GM18861 (cell line): ENCODE results near the gene OGN.
"Not testable (repeated sequence)": the region's sequence is repeated elsewhere in the genome, so short reads cannot be mapped to it uniquely, and the experiment has no call there.

Experiments used
- ATAC-seq: cut with Tn5 transposase; IDR thresholded peaks from one replicate; pipeline ENCODE4 v1.9.1; 2021; ENCODE audit not compliant: unreplicated experiment

OGN gene

GRCh38 chr9:92404042-92404836 lies at the start of gene OGN:
Gene OGN (minus strand): TSS chr9:92404578. CDS start chr9:92403407, 1,171 bp downstream.
- ATAC-seq, result no peak

- no peak for ATAC-seq
Measured at GRCh38 chr9:92446536-92446935, 42.2 kb upstream of the OGN start.

- no peak for ATAC-seq
Measured at GRCh38 chr9:92444841-92445240, 40.5 kb upstream of the OGN start.

GRCh38 chr9:92440751-92441046 lies 36.3 kb upstream of the OGN start:
- no peak for ATAC-seq

- no peak for ATAC-seq
Measured at GRCh38 chr9:92439921-92440750, 35.8 kb upstream of the OGN start.

- ATAC-seq, result no peak
Measured at GRCh38 chr9:92438900-92439526, 34.6 kb upstream of the OGN start.

GRCh38 chr9:92435263-92435662 lies 30.9 kb upstream of the OGN start:
- ATAC-seq, result no peak

- ATAC-seq, result no peak
Measured at GRCh38 chr9:92432972-92433548, 28.7 kb upstream of the OGN start.

- ATAC-seq, result no peak
Measured at GRCh38 chr9:92432350-92432749, 28.0 kb upstream of the OGN start.

- ATAC-seq, result no peak
Measured at GRCh38 chr9:92429836-92430235, 25.5 kb upstream of the OGN start.

- ATAC-seq, result no peak
Measured at GRCh38 chr9:92426501-92427145, 22.2 kb upstream of the OGN start.

GRCh38 chr9:92425474-92425873 lies 21.1 kb upstream of the OGN start:
- no peak for ATAC-seq

- ATAC-seq, result no peak
Measured at GRCh38 chr9:92424340-92424739, 20.0 kb upstream of the OGN start, which contains the start of gene OMD. Gene OMD (minus strand): TSS chr9:92424471. CDS start chr9:92417558, 6,913 bp downstream.

GRCh38 chr9:92423612-92424011 lies 19.2 kb upstream of the OGN start:
- no peak for ATAC-seq

- no peak for ATAC-seq
Measured at GRCh38 chr9:92422611-92423338, 18.4 kb upstream of the OGN start.

GRCh38 chr9:92414566-92414965 lies 10.2 kb upstream of the OGN start:
- ATAC-seq, result no peak

GRCh38 chr9:92411157-92411556 lies 6.8 kb upstream of the OGN start:
- not testable (repeated sequence) for ATAC-seq

- no peak for ATAC-seq
Measured at GRCh38 chr9:92408747-92409478, 4.5 kb upstream of the OGN start.

GRCh38 chr9:92407818-92408217 lies 3.4 kb upstream of the OGN start:
- ATAC-seq, result no peak

- no peak for ATAC-seq
Measured at GRCh38 chr9:92406477-92406876, 2.1 kb upstream of the OGN start.
